Neural cell (in vitro differentiated cells): ENCODE data around the gene EP400. TPM values are rescaled to one million over a fixed set of nuclear protein-coding genes. Genes with fewer than 3 reads are reported as not detected.

Experiments
- H2AFZ ChIP-seq: fragments of 200-600, 300-800 bp; sonication (generic), shearing (Covaris generic); 2 replicates; pipeline ENCODE4 v1.6.0; 2014; ENCODE audit warnings: low read depth, mild to moderate bottlenecking, antibody characterized with exemption, low read length, moderate library complexity
- H3F3A ChIP-seq: fragments of 200-600 bp; shearing (Covaris generic); 2 replicates; pipeline ENCODE4 v1.6.1; 2016; ENCODE audit warnings: mild to moderate bottlenecking, moderate library complexity, mixed read lengths, antibody characterized with exemption, low read length; ENCODE audit not compliant: insufficient read depth, poor library complexity, severe bottlenecking
- H3K27ac ChIP-seq: fragments of 200-600, 300-800 bp; sonication (generic), shearing (Covaris generic); 2 replicates; pipeline ENCODE4 v1.5.1; 2014; ENCODE audit warnings: mild to moderate bottlenecking, low read length, moderate library complexity
- H3K27me3 ChIP-seq: fragments of 300-800, 200-600 bp; sonication (generic), shearing (Covaris generic); 2 replicates; pipeline ENCODE4 v1.6.0; 2014; ENCODE audit warnings: mild to moderate bottlenecking, low read depth, low read length, moderate library complexity; ENCODE audit not compliant: insufficient read depth
- H3K36me3 ChIP-seq: fragments of 300-800, 200-600 bp; sonication (generic), shearing (Covaris generic); 2 replicates; pipeline ENCODE4 v1.5.1; 2014; ENCODE audit warnings: mild to moderate bottlenecking, antibody characterized with exemption, low read length, moderate library complexity; ENCODE audit not compliant: insufficient read depth
- H3K4me2 ChIP-seq: fragments of 300-800, 200-600 bp; sonication (generic), shearing (Covaris generic); 2 replicates; pipeline ENCODE4 v1.6.0; 2014; ENCODE audit warnings: mild to moderate bottlenecking, low read length
- H3K4me3 ChIP-seq: fragments of 300-800, 200-600 bp; sonication (generic), shearing (Covaris generic); 2 replicates; pipeline ENCODE4 v1.5.1; 2014; ENCODE audit warnings: mild to moderate bottlenecking, low read length, moderate library complexity
- H3K79me2 ChIP-seq: fragments of 200-600 bp; shearing (Covaris generic); replicated peaks from 2 replicates; pipeline ENCODE4 v1.6.0; 2014; ENCODE audit warnings: mild to moderate bottlenecking, low read length, moderate library complexity; ENCODE audit not compliant: insufficient read depth
- H3K9ac ChIP-seq: fragments of 300-800, 200-600 bp; sonication (generic), shearing (Covaris generic); 2 replicates; pipeline ENCODE4 v1.6.1; 2016; ENCODE audit warnings: mild to moderate bottlenecking, low read length, mixed read lengths
- H3K9me2 ChIP-seq: fragments of 200-600 bp; shearing (Covaris generic); 2 replicates; pipeline ENCODE4 v1.6.1; 2016; ENCODE audit warnings: mild to moderate bottlenecking, low read length, mixed read lengths; ENCODE audit not compliant: insufficient read depth
- H3K9me3 ChIP-seq: fragments of 200-600, 300-800 bp; sonication (generic), shearing (Covaris generic); 2 replicates; pipeline ENCODE4 v1.6.1; 2016; ENCODE audit warnings: mild to moderate bottlenecking, mixed run types, low read length, moderate library complexity, mixed read lengths
- H4K20me1 ChIP-seq: fragments of 200-600 bp; shearing (Covaris generic); 2 replicates; pipeline ENCODE4 v1.6.1; 2016; ENCODE audit warnings: mild to moderate bottlenecking, mixed run types; ENCODE audit not compliant: insufficient read depth
- EP300 ChIP-seq: fragments of 450-650 bp; conservative IDR thresholded peaks from 2 replicates; pipeline ENCODE4 v1.6.1; 2014; ENCODE audit warnings: antibody characterized with exemption, mild to moderate bottlenecking, moderate library complexity; ENCODE audit not compliant: poor library complexity, severe bottlenecking
- EZH2 ChIP-seq: fragments of 200-600, 300-800 bp; shearing (Covaris generic), sonication (generic); IDR thresholded peaks from 2 replicates; pipeline ENCODE4 v1.6.1; 2014; ENCODE audit warnings: antibody characterized with exemption, low read length, borderline replicate concordance, mild to moderate bottlenecking; ENCODE audit not compliant: insufficient read depth, poor library complexity, severe bottlenecking
- MXI1 ChIP-seq: fragments of 450-650 bp; conservative IDR thresholded peaks from 2 replicates; pipeline ENCODE4 v1.6.1; 2014; ENCODE audit warnings: antibody characterized with exemption, mild to moderate bottlenecking; ENCODE audit not compliant: poor library complexity, severe bottlenecking
- POLR2AphosphoS5 ChIP-seq: IDR thresholded peaks from 2 replicates; pipeline ENCODE4 v1.6.1; 2012
- RAD21 ChIP-seq: fragments of 450-650 bp; conservative IDR thresholded peaks from 2 replicates; pipeline ENCODE4 v1.6.1; 2014; ENCODE audit warnings: antibody characterized with exemption, mild to moderate bottlenecking, moderate library complexity
- REST ChIP-seq: IDR thresholded peaks from 2 replicates; pipeline ENCODE4 v1.6.1; 2012; ENCODE audit warnings: borderline replicate concordance
- SMC3 ChIP-seq: fragments of 450-650 bp; conservative IDR thresholded peaks from 2 replicates; pipeline ENCODE4 v1.6.1; 2014; ENCODE audit warnings: antibody characterized with exemption, mild to moderate bottlenecking, moderate library complexity; ENCODE audit not compliant: poor library complexity
- TAF1 ChIP-seq: IDR thresholded peaks from 2 replicates; pipeline ENCODE4 v1.6.1; 2012; ENCODE audit warnings: low read depth
- polyA plus RNA-seq: library from polyadenylated mRNA; depleted of rRNA; stranded (reverse); fragments of >200 nt; gene quantifications from 2 replicates; pipeline ENCODE4 v1.2.3, GENCODE V29; 2014
- TF ChIP-seq, protein P1 (sequence below): fragments of 450-650 bp; IDR thresholded peaks from 2 replicates; pipeline ENCODE4 v1.5.1; 2014; ENCODE audit warnings: antibody characterized with exemption, mild to moderate bottlenecking, moderate library complexity; ENCODE audit not compliant: poor library complexity, severe bottlenecking

The EP400 gene
- polyA plus RNA-seq, 1 donor from 2014 or later, result 19.4 TPM

- Histone ChIP-seq H3K9me3 (no peaks in the 10 kb centered on the region), H3K9me2 (no peaks in the 10 kb centered on the region), H3K4me3 (no peak overlapping the region), H3K27ac (no peak overlapping the region), H3K4me2 (no peak overlapping the region), H3K9ac (no peak overlapping the region), H3K27me3 (no peaks in the 10 kb centered on the region), H4K20me1 (peaks cover 5% of the 10 kb centered on the region), H3K36me3 (no peaks in the 10 kb centered on the region), H2AFZ (no peak overlapping the region), H3F3A (no peaks in the 10 kb centered on the region), H3K79me2 (no peaks in the 10 kb centered on the region)
- TF ChIP-seq, protein P1, sequence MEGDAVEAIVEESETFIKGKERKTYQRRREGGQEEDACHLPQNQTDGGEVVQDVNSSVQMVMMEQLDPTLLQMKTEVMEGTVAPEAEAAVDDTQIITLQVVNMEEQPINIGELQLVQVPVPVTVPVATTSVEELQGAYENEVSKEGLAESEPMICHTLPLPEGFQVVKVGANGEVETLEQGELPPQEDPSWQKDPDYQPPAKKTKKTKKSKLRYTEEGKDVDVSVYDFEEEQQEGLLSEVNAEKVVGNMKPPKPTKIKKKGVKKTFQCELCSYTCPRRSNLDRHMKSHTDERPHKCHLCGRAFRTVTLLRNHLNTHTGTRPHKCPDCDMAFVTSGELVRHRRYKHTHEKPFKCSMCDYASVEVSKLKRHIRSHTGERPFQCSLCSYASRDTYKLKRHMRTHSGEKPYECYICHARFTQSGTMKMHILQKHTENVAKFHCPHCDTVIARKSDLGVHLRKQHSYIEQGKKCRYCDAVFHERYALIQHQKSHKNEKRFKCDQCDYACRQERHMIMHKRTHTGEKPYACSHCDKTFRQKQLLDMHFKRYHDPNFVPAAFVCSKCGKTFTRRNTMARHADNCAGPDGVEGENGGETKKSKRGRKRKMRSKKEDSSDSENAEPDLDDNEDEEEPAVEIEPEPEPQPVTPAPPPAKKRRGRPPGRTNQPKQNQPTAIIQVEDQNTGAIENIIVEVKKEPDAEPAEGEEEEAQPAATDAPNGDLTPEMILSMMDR, result no peak
- TF ChIP-seq EP300 (no peak), SMC3 (no peak), RAD21 (no peak), EZH2 (no peak), TAF1 (no peak), MXI1 (no peak), REST (no peak), POLR2AphosphoS5 (no peak)
These were observed 40.0 kb upstream of the EP400 start for GRCh38 chr12:131909752-131910219.

- Histone ChIP-seq H3K79me2 (no peaks in the 10 kb centered on the region), H3K27ac (no peak overlapping the region), H3K27me3 (no peaks in the 10 kb centered on the region), H3K4me2 (no peak overlapping the region), H3K9me2 (no peaks in the 10 kb centered on the region), H4K20me1 (no peaks in the 10 kb centered on the region), H3K36me3 (no peaks in the 10 kb centered on the region), H3K4me3 (no peak overlapping the region), H3K9ac (no peak overlapping the region), H2AFZ (no peak overlapping the region), H3F3A (no peaks in the 10 kb centered on the region), H3K9me3 (no peaks in the 10 kb centered on the region)
- TF ChIP-seq, protein P1, result no peak
- TF ChIP-seq REST (no peak), POLR2AphosphoS5 (no peak), EP300 (no peak), MXI1 (no peak), SMC3 (no peak), EZH2 (no peak), TAF1 (no peak)
These were observed 39.3 kb upstream of the EP400 start for GRCh38 chr12:131910302-131911027.
